SK-N-SH (cell line): ENCODE measurements around the gene P2RY14. TPM values are rescaled to one million over a fixed set of nuclear protein-coding genes. Genes with fewer than 3 reads are reported as not detected.

Experiments used
- CTCF ChIA-PET: fragments of 300-600, 350-600 bp; formaldehyde crosslinking; extraction: SDS; loops from one replicate; lab custom pipeline; 2021; lab: Yijun Ruan, JAX
- POLR2A ChIA-PET: fragments of 350-600 bp; sonication (Branson Sonifier 250); formaldehyde crosslinking; extraction: SDS; loops from one replicate; lab custom pipeline; 2020; ENCODE audit warnings: antibody characterized with exemption, inconsistent platforms; lab: Yijun Ruan, JAX
- DNase-seq: peaks from one replicate; pipeline ENCODE4 v3.0.0; 2012
- H2AFZ ChIP-seq: fragments of 200-600 bp; sonication (generic); 2 replicates; pipeline ENCODE4 v1.8.1; 2016; ENCODE audit warnings: antibody characterized with exemption, mild to moderate bottlenecking, low read depth
- H3F3A ChIP-seq: fragments of 200-600 bp; sonication (generic); replicated peaks from 2 replicates; pipeline ENCODE3; 2016; ENCODE audit warnings: antibody characterized with exemption, mild to moderate bottlenecking; ENCODE audit not compliant: insufficient read depth
- H3K27ac ChIP-seq, 2 experiments: fragments of 200-500 bp in 1 of 2; fragments of 200-600 bp in 1 of 2; sonication (Bioruptor generic) in 1 of 2; sonication (generic), shearing (Covaris generic) in 1 of 2; 2 replicates each; pipeline versions ENCODE4 v1.5.1 to v1.6.1; 2014 to 2016; ENCODE audit warnings: low read depth in 2 of 2, inconsistent platforms in 1 of 2, low read length in 1 of 2, mild to moderate bottlenecking in 1 of 2, mixed read lengths in 1 of 2
- H3K27me3 ChIP-seq: fragments of 200-600 bp; sonication (generic), shearing (Covaris generic); 2 replicates; pipeline ENCODE4 v1.6.1; 2016; ENCODE audit warnings: mixed run types; ENCODE audit not compliant: insufficient read depth
- H3K36me3 ChIP-seq, 2 experiments: fragments of 200-500 bp in 1 of 2; fragments of 200-600 bp in 1 of 2; sonication (Bioruptor generic) in 1 of 2; sonication (generic) in 1 of 2; replicated peaks in 1 of 2; 2 replicates each; pipeline versions ENCODE3 to v1.5.1; 2014 to 2016; ENCODE audit warnings: low read length in 1 of 2, mild to moderate bottlenecking in 1 of 2; ENCODE audit not compliant: insufficient read depth in 2 of 2, control insufficient read depth in 1 of 2
- H3K4me1 ChIP-seq, 2 experiments: fragments of 200-500 bp in 1 of 2; fragments of 200-600 bp in 1 of 2; sonication (Bioruptor generic) in 1 of 2; sonication (generic), shearing (Covaris generic) in 1 of 2; 2 replicates each; pipeline versions ENCODE4 v1.5.1 to v1.6.1; 2014 to 2016; ENCODE audit warnings: low read depth in 1 of 2, low read length in 1 of 2, mixed run types in 1 of 2; ENCODE audit not compliant: insufficient read depth in 2 of 2, control insufficient read depth in 1 of 2
- H3K4me2 ChIP-seq: fragments of 200-600 bp; sonication (generic), shearing (Covaris generic); 2 replicates; pipeline ENCODE4 v1.6.1; 2017; ENCODE audit warnings: mixed run types
- H3K4me3 ChIP-seq, 2 experiments: fragments of 200-500 bp in 1 of 2; fragments of 200-600 bp in 1 of 2; sonication (Bioruptor generic) in 1 of 2; sonication (generic), shearing (Covaris generic) in 1 of 2; 2 replicates each; pipeline versions ENCODE4 v1.5.1 to v1.8.1; 2014 to 2016; ENCODE audit warnings: low read depth in 2 of 2, inconsistent platforms in 1 of 2, low read length in 1 of 2, mild to moderate bottlenecking in 1 of 2, mixed read lengths in 1 of 2, moderate library complexity in 1 of 2
- H3K79me2 ChIP-seq: fragments of 200-600 bp; sonication (generic); 2 replicates; pipeline ENCODE4 v1.8.1; 2017; ENCODE audit warnings: mild to moderate bottlenecking; ENCODE audit not compliant: insufficient read depth
- H3K9ac ChIP-seq: fragments of 200-600 bp; sonication (generic); 2 replicates; pipeline ENCODE4 v1.6.1; 2017; ENCODE audit warnings: mixed run types
- H3K9me2 ChIP-seq: fragments of 200-600 bp; sonication (generic); 2 replicates; pipeline ENCODE4 v1.6.1; 2017; ENCODE audit warnings: mixed run types
- H3K9me3 ChIP-seq: fragments of 200-600 bp; sonication (generic); 2 replicates; pipeline ENCODE4 v1.6.1; 2017; ENCODE audit warnings: mixed run types, mild to moderate bottlenecking, moderate library complexity
- H4K20me1 ChIP-seq: fragments of 200-600 bp; sonication (generic); 2 replicates; pipeline ENCODE4 v1.6.1; 2017; ENCODE audit warnings: mild to moderate bottlenecking, mixed run types; ENCODE audit not compliant: insufficient read depth
- CHD2 ChIP-seq: fragments of 150-350 bp; IDR thresholded peaks from 2 replicates; pipeline ENCODE4 v1.6.1; 2018; ENCODE audit warnings: low read length; ENCODE audit not compliant: partially characterized antibody
- ELF1 ChIP-seq: IDR thresholded peaks from 2 replicates; pipeline ENCODE4 v1.4.0; 2012
- FOXJ3 ChIP-seq: sonication (generic); formaldehyde crosslinking; IDR thresholded peaks from 2 replicates; pipeline ENCODE4 v1.5.1; 2020; ENCODE audit warnings: mild to moderate bottlenecking, missing genetic modification reagents
- GATA2 ChIP-seq: sonication (generic); formaldehyde crosslinking; IDR thresholded peaks from 2 replicates; pipeline ENCODE4 v1.5.0; 2020; ENCODE audit warnings: mild to moderate bottlenecking, missing genetic modification reagents
- MEF2A ChIP-seq: IDR thresholded peaks from 2 replicates; pipeline ENCODE4 v1.4.0; 2012; ENCODE audit warnings: low read depth, borderline replicate concordance
- MXI1 ChIP-seq: IDR thresholded peaks from 2 replicates; pipeline ENCODE4 v1.6.1; 2012; ENCODE audit warnings: mild to moderate bottlenecking, low read depth, low read length, improper control_type of control experiment
- NFIC ChIP-seq: IDR thresholded peaks from 2 replicates; pipeline ENCODE4 v1.4.0; 2012; ENCODE audit warnings: borderline replicate concordance
- NRF1 ChIP-seq: IDR thresholded peaks from 2 replicates; pipeline ENCODE4 v1.6.1; 2012; ENCODE audit warnings: low read depth, mild to moderate bottlenecking, low read length
- RAD21 ChIP-seq: IDR thresholded peaks from 2 replicates; pipeline ENCODE4 v1.6.1; 2012; ENCODE audit warnings: mild to moderate bottlenecking, low read length
- REST ChIP-seq: IDR thresholded peaks from 2 replicates; pipeline ENCODE4 v1.6.1; 2012; ENCODE audit warnings: mild to moderate bottlenecking, low read depth, low read length, moderate library complexity
- RFX5 ChIP-seq: IDR thresholded peaks from 2 replicates; pipeline ENCODE4 v1.6.1; 2012; ENCODE audit warnings: mild to moderate bottlenecking, improper control_type of control experiment, low read length
- RXRA ChIP-seq: IDR thresholded peaks from 2 replicates; pipeline ENCODE4 v1.4.0; 2012; ENCODE audit warnings: low read depth, mild to moderate bottlenecking, borderline replicate concordance
- YY1 ChIP-seq: IDR thresholded peaks from 2 replicates; pipeline ENCODE4 v1.4.0; 2012; ENCODE audit warnings: low read depth, mild to moderate bottlenecking
- polyA plus RNA-seq, 3 experiments: library from polyadenylated mRNA; depleted of rRNA; stranded (reverse); fragments of >200 nt; gene quantifications; 2 replicates each; pipeline ENCODE4 v1.2.3, GENCODE V29; 2012
- TF ChIP-seq, protein P1 (sequence below): fragments of 150-350 bp; IDR thresholded peaks from 2 replicates; pipeline ENCODE4 v1.6.1; 2017; ENCODE audit warnings: antibody characterized with exemption, low read length, low read depth, borderline replicate concordance
- TF ChIP-seq, protein P2 (sequence below): IDR thresholded peaks from 2 replicates; pipeline ENCODE4 v1.4.0; 2012; ENCODE audit warnings: low read depth, borderline replicate concordance

The P2RY14 gene
- polyA plus RNA-seq, 1 of the 3 experiments (the other 2 are of a cell fraction) = not detected

GRCh38 chr3:151307131-151307530 is 28.8 kb upstream of the P2RY14 start:
- ChIA-PET CTCF (interaction anchor here (0.9 to 1.3 kb wide), 2 partner anchors 21 to 25 kb away, joined by 3 to 5 read pairs; no protein-coding TSS in a partner anchor), POLR2A (no interaction called here)
- no peaks in the 10 kb centered on the region for H3K9me2 ChIP-seq
- H3K79me2 ChIP-seq = no peaks in the 10 kb centered on the region
- H3K4me3 ChIP-seq = no peak overlapping the region
- no peaks in the 10 kb centered on the region for H4K20me1 ChIP-seq
- no peaks in the 10 kb centered on the region for H3K9me3 ChIP-seq
- H3K27me3 ChIP-seq = peaks cover 4% of the 10 kb centered on the region; the same call in 1 of the 2 replicates
- H3K4me1 ChIP-seq = peaks cover 0 to 13% of the 10 kb centered on the region in 2 experiments; a peak in 2 of 4 replicates
- no peaks in the 10 kb centered on the region for H3K36me3 ChIP-seq
- no peak overlapping the region for H3K4me2 ChIP-seq
- TF ChIP-seq, protein P1, sequence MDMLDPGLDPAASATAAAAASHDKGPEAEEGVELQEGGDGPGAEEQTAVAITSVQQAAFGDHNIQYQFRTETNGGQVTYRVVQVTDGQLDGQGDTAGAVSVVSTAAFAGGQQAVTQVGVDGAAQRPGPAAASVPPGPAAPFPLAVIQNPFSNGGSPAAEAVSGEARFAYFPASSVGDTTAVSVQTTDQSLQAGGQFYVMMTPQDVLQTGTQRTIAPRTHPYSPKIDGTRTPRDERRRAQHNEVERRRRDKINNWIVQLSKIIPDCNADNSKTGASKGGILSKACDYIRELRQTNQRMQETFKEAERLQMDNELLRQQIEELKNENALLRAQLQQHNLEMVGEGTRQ = no peak
- no peak for TF ChIP-seq CHD2
- no peak for TF ChIP-seq NRF1
- no peak for TF ChIP-seq RFX5
- no peak for TF ChIP-seq RXRA
- TF ChIP-seq REST = no peak
- no peak for TF ChIP-seq NFIC
- no peak for TF ChIP-seq YY1
- TF ChIP-seq, protein P2, sequence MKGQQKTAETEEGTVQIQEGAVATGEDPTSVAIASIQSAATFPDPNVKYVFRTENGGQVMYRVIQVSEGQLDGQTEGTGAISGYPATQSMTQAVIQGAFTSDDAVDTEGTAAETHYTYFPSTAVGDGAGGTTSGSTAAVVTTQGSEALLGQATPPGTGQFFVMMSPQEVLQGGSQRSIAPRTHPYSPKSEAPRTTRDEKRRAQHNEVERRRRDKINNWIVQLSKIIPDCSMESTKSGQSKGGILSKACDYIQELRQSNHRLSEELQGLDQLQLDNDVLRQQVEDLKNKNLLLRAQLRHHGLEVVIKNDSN = no peak
- TF ChIP-seq FOXJ3 = no peak
- no peak for TF ChIP-seq MEF2A
- TF ChIP-seq MXI1 = no peak
- TF ChIP-seq GATA2 (CRISPR knock-in tag) = no peak
- TF ChIP-seq RAD21 = no peak
- TF ChIP-seq ELF1 = no peak
- no peak overlapping the region for H3K9ac ChIP-seq
- no peak for DNase-seq
- peaks cover 22% of the 10 kb centered on the region for H3F3A ChIP-seq
- H3K27ac ChIP-seq = peak overlapping the region in 1 of 2 experiments; percentile 85; a peak in 2 of 4 replicates
- no peak overlapping the region for H2AFZ ChIP-seq
